HepG2 (cell line): Measurements from ENCODE around the gene PRR5L. TPM values are rescaled to one million over a fixed set of nuclear protein-coding genes. Genes with fewer than 3 reads are reported as not detected.

ENCODE experiments used
- ATAC-seq: fragments of 200-7000 bp; cut with Tn5 transposase; 3 replicates; pipeline ENCODE4 v1.9.1; 2020; ENCODE audit warnings: mild to moderate bottlenecking, moderate library complexity
- BruUV-seq: library from RNA; stranded (reverse); fragments of 400-500 nt; replicated peaks from 2 replicates; lab custom pipeline; 2021; lab: Mats Ljungman, UMichigan
- CTCF ChIA-PET: fragments of 300-600 bp; formaldehyde crosslinking; extraction: SDS; loops from one replicate; lab custom pipeline; 2021; ENCODE audit warnings: low total read pairs, inconsistent platforms, low intra/inter-chr PET ratio; lab: Yijun Ruan, JAX
- POLR2A ChIA-PET: fragments of 350-600 bp; sonication (Branson Sonifier 250); formaldehyde crosslinking; loops from one replicate; lab custom pipeline; 2020; ENCODE audit warnings: antibody characterized with exemption, inconsistent platforms; lab: Yijun Ruan, JAX
- DNase-seq: peaks from one replicate; pipeline ENCODE4 v3.0.0-alpha.2; 2015; ENCODE audit warnings: low spot score
- FAIRE-seq: peaks from 3 replicates; lab custom pipeline; 2011; peaks lifted over from hg19 to GRCh38; lab: Jason Lieb, UNC
- H2AFZ ChIP-seq: one replicate; pipeline ENCODE4 v1.6.1; 2011; ENCODE audit warnings: low read length, inconsistent platforms
- H3K27ac ChIP-seq: fragments of 300-600 bp; 3 replicates; pipeline ENCODE4 v1.8.0; 2011; ENCODE audit warnings: mixed run types, mild to moderate bottlenecking, mixed read lengths, low read length, inconsistent platforms; ENCODE audit not compliant: insufficient read depth; ENCODE audit errors: extremely low read length
- H3K27me3 ChIP-seq, 2 experiments: fragments of 200-600 bp in 1 of 2; 2 replicates in 1 of 2; 3 replicates in 1 of 2; pipeline versions ENCODE4 v1.6.0 to v1.8.0; 2011; ENCODE audit warnings: low read length in 2 of 2, mild to moderate bottlenecking in 2 of 2, moderate library complexity in 2 of 2, inconsistent platforms in 1 of 2; ENCODE audit not compliant: insufficient read depth in 2 of 2, control insufficient read depth in 1 of 2
- H3K36me3 ChIP-seq, 2 experiments: fragments of 200-600 bp in 1 of 2; replicated peaks in 1 of 2; 2 replicates in 1 of 2; 3 replicates in 1 of 2; pipeline versions ENCODE4 v1.5.1 to v1.8.0; 2011; ENCODE audit warnings: low read length in 2 of 2, inconsistent platforms in 1 of 2; ENCODE audit not compliant: insufficient read depth in 2 of 2, control insufficient read depth in 1 of 2
- H3K4me1 ChIP-seq: 2 replicates; pipeline ENCODE4 v1.5.1; 2012; ENCODE audit warnings: low read length, inconsistent platforms; ENCODE audit not compliant: insufficient read depth
- H3K4me2 ChIP-seq: 2 replicates; pipeline ENCODE4 v1.6.0; 2011; ENCODE audit warnings: low read depth, low read length, inconsistent platforms
- H3K4me3 ChIP-seq, 3 experiments: fragments of 200-600 bp in 1 of 3; sonication (generic), shearing (Covaris generic) in 1 of 3; replicated peaks in 1 of 3; 2 replicates each; pipeline ENCODE4 v1.5.1; 2011 to 2016; ENCODE audit warnings: low read length in 3 of 3, inconsistent platforms in 2 of 3, low read depth in 2 of 3, mild to moderate bottlenecking in 2 of 3, control low read depth in 1 of 3, mixed read lengths in 1 of 3; ENCODE audit not compliant: insufficient read depth in 1 of 3
- H3K79me2 ChIP-seq: one replicate; pipeline ENCODE4 v1.6.1; 2011; ENCODE audit warnings: low read length, inconsistent platforms; ENCODE audit not compliant: insufficient read depth
- H3K9ac ChIP-seq: 2 replicates; pipeline ENCODE4 v1.6.0; 2011; ENCODE audit warnings: mild to moderate bottlenecking, low read depth, low read length, inconsistent platforms; ENCODE audit not compliant: insufficient read depth
- H3K9me3 ChIP-seq: 2 replicates; pipeline ENCODE4 v1.5.1; 2012; ENCODE audit warnings: mild to moderate bottlenecking, low read length
- H4K20me1 ChIP-seq: 2 replicates; pipeline ENCODE4 v1.6.0; 2011; ENCODE audit warnings: inconsistent platforms, mild to moderate bottlenecking, low read length, moderate library complexity; ENCODE audit not compliant: insufficient read depth
- ATF7 ChIP-seq, 2 experiments: fragments of 450-650 bp in 1 of 2; sonication (generic) in 1 of 2; formaldehyde crosslinking in 1 of 2; IDR thresholded peaks; 2 replicates each; pipeline versions ENCODE4 v1.4.0 to v1.6.1; 2016 to 2020; ENCODE audit warnings: antibody characterized with exemption in 1 of 2, mild to moderate bottlenecking in 1 of 2, missing genetic modification reagents in 1 of 2
- TBX3 ChIP-seq: fragments of 450-650 bp; IDR thresholded peaks from 2 replicates; pipeline ENCODE4 v1.6.1; 2017; ENCODE audit warnings: antibody characterized with exemption, mild to moderate bottlenecking, inconsistent platforms, borderline replicate concordance
- TP53 ChIP-seq: sonication (generic); formaldehyde crosslinking; conservative IDR thresholded peaks from 2 replicates; pipeline ENCODE4 v1.4.0; 2020; ENCODE audit warnings: missing genetic modification reagents
- ZNF883 ChIP-seq: sonication (generic); formaldehyde crosslinking; IDR thresholded peaks from 2 replicates; pipeline ENCODE4 v1.5.1; 2020; ENCODE audit warnings: mild to moderate bottlenecking, missing genetic modification reagents; ENCODE audit errors: not compliant biosample characterization
- WGBS: methylation state at CpG from one replicate; pipeline ENCODE4 v1.1.6; 2017; ENCODE audit warnings: low lambda C conversion rate; 5-methylcytosine and 5-hydroxymethylcytosine counted together
- in situ Hi-C: cut with HindIII; loops from 2 replicates; pipeline ENCODE4 v1.10.0; 2017; ENCODE audit warnings: low pct_unique_long_range_greater_than_20kb; ENCODE audit not compliant: extremely low pct_ligation_motif_present
- intact Hi-C: fragments of 100-400 bp; cut with micrococcal nuclease; formaldehyde crosslinking; loops from one replicate; pipeline ENCODE4 v1.10.0; 2022; ENCODE audit not compliant: unreplicated experiment
- polyA plus RNA-seq, 8 experiments: library from polyadenylated mRNA; depleted of rRNA in 3 of 8; stranded (reverse) in 7 of 8; unstranded in 1 of 8; fragments of >200 nt; fragmentation: Illumina TruSeq in 4 of 8; extraction: Trizol in 4 of 8; gene quantifications; 2 replicates each; pipeline versions ENCODE4 v1.2.1 to v1.2.3, GENCODE V29; 2011 to 2016; ENCODE audit warnings: low read depth in 4 of 8, missing spikeins in 1 of 8, mixed read lengths in 1 of 8; ENCODE audit not compliant: insufficient read depth in 1 of 8
- total RNA-seq, 5 experiments: library from RNA; depleted of rRNA; stranded (reverse); fragments of >200 nt; fragmentation: Illumina TruSeq; extraction: Trizol; gene quantifications; 2 replicates each; pipeline ENCODE4 v1.2.3, GENCODE V29; 2016; ENCODE audit warnings: low read depth in 1 of 5
- TF ChIP-seq, protein P1 (sequence below): sonication (generic); formaldehyde crosslinking; IDR thresholded peaks from 2 replicates; pipeline ENCODE4 v1.8.0; 2022; ENCODE audit warnings: mild to moderate bottlenecking, missing genetic modification reagents; ENCODE audit not compliant: insufficient replicate concordance

The PRR5L gene
- total and polyA plus RNA-seq, 2 of the 13 experiments (the other 11 are each of a cell fraction or from before 2014, with no cell fraction given), result 0.16 TPM; not detected in 1

GRCh38 chr11:36500315-36500721 lies 204.2 kb downstream of the PRR5L start:
- in situ Hi-C loops, result no loop called here
- no peak for ATAC-seq
- CTCF ChIA-PET, result no interaction called here

DNA sequence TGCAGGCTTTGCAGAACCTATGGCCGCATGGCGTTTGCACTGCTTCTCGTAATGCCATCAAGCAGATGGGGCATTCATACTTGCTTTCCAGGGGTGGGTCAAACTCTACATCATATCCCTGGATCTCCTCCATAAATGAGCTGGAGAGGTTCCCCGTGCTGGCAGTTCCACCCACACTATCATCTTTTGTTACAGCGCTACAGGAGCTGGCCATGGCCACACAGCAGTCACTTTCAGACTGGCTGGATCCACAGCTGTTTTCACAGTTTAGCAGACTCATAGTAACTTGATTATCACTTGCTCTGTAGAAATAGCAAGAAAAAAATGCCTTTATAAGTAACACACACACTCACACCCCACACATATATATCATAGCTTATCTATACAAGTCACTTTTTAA lies 205.1 kb downstream of the PRR5L start:
- in situ Hi-C loops, result no loop called here
- POLR2A ChIA-PET, result no interaction called here
- H3K9ac ChIP-seq, result no peak overlapping the region
- no peaks in the 10 kb centered on the region for H3K27me3 ChIP-seq
- H3K4me1 ChIP-seq, result peaks cover 14% of the 10 kb centered on the region
- H3K36me3 ChIP-seq, result peaks cover 6 to 31% of the 10 kb centered on the region in 2 experiments; a peak in 4 of 5 replicates
- intact Hi-C loops, result no loop called here
- TF ChIP-seq TP53, result no peak
- TF ChIP-seq, protein P1, sequence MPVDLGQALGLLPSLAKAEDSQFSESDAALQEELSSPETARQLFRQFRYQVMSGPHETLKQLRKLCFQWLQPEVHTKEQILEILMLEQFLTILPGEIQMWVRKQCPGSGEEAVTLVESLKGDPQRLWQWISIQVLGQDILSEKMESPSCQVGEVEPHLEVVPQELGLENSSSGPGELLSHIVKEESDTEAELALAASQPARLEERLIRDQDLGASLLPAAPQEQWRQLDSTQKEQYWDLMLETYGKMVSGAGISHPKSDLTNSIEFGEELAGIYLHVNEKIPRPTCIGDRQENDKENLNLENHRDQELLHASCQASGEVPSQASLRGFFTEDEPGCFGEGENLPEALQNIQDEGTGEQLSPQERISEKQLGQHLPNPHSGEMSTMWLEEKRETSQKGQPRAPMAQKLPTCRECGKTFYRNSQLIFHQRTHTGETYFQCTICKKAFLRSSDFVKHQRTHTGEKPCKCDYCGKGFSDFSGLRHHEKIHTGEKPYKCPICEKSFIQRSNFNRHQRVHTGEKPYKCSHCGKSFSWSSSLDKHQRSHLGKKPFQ, result no peak
- FAIRE-seq, result no peak
- no peaks in the 10 kb centered on the region for H3K9me3 ChIP-seq
- no peaks in the 10 kb centered on the region for H3K79me2 ChIP-seq
- no peak overlapping the region for H3K4me3 ChIP-seq
- H4K20me1 ChIP-seq, result no peaks in the 10 kb centered on the region
- H3K27ac ChIP-seq, result no peak overlapping the region
- ATAC-seq, result no peak
- DNase-seq, result no peak
- no peak overlapping the region for H2AFZ ChIP-seq
- BruUV-seq, result no TSS peak
- WGBS, result over 99% methylated on average over 5 of the region's 5 CpGs
- CTCF ChIA-PET, result no interaction called here
- H3K4me2 ChIP-seq, result no peak overlapping the region

More at GRCh38 chr11:36500315-36500721, 204.2 kb downstream of the PRR5L start:
- TF ChIP-seq ZNF883, result no peak
- peak; percentile 81 for TF ChIP-seq ATF7 (IDR thresholded peaks at IDR 0.05)
- TF ChIP-seq ATF7 (CRISPR knock-in tag; IDR thresholded peaks at IDR 0.05), result no peak
- no peak for TF ChIP-seq TBX3
- TF ChIP-seq, all 625 proteins: peak for 1
- no peak overlapping the region for H3K27ac ChIP-seq
- FAIRE-seq (no peak), DNase-seq (no peak)
- H4K20me1 ChIP-seq, result no peaks in the 10 kb centered on the region
- intact Hi-C loops, result no loop called here
- no peak overlapping the region for H3K4me2 ChIP-seq
- H3K36me3 ChIP-seq, result peaks cover 6 to 33% of the 10 kb centered on the region in 2 experiments; a peak in 4 of 5 replicates
- H3K4me1 ChIP-seq, result peaks cover 14% of the 10 kb centered on the region
- H3K4me3 ChIP-seq, result no peak overlapping the region
- no peak overlapping the region for H3K9ac ChIP-seq
- no peak overlapping the region for H2AFZ ChIP-seq
- no peaks in the 10 kb centered on the region for H3K9me3 ChIP-seq
- BruUV-seq, result no TSS peak
- 100% methylated on average over 1 of the region's 1 CpG for WGBS
- POLR2A ChIA-PET, result no interaction called here
- no peaks in the 10 kb centered on the region for H3K27me3 ChIP-seq
- no peaks in the 10 kb centered on the region for H3K79me2 ChIP-seq
